Activated CD4-positive, alpha-beta T cell treated with anti-CD3 and anti-CD28 coated beads, Interleukin-2, amount 50 U/mL, for 16 hours (primary cell): ENCODE results near the gene LYSMD3.
A peak's percentile ranks its signal among the peaks of the same experiment; 100 is the strongest.

Experiments
- DNase-seq: peaks from one replicate; pipeline ENCODE4 v3.0.0-alpha.2; 2020

The LYSMD3 gene

DNA sequence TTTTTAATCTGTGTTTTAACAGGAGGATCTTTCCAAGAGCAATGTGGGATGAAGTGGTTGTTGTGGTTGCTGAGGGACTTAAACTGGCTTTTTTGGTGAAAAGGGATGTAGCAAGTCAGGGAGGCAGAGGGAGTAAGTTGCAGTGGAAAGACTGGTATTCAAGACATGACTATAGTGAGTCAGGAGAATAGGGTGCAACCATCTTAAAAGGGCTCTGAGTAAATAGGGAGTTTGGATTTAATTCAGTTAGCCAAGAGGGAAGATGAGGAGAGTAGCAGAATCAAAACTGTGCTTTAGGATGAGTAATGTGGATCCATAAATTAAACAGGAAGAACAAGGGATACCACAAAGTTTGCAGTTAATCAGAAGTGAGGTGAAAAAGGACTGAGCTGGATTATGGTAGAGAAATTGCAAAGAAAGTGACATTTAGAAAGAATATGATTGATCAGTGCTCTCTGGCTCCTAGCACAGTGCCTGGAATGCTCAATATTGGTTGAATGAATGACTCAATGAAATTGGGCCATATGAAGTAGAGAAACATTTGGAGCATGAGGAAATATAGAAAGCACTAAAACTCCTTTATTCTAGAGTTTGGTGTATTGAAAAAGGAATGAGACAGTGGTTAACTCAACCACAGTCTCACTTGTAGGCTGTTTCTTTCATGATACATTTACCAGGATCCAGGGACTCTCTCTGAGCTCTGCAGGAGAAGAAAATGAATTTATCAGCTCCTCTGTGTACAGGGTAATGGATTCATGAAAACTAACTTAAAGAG is 49.6 kb downstream of the LYSMD3 start:
- no peak for DNase-seq

DNA sequence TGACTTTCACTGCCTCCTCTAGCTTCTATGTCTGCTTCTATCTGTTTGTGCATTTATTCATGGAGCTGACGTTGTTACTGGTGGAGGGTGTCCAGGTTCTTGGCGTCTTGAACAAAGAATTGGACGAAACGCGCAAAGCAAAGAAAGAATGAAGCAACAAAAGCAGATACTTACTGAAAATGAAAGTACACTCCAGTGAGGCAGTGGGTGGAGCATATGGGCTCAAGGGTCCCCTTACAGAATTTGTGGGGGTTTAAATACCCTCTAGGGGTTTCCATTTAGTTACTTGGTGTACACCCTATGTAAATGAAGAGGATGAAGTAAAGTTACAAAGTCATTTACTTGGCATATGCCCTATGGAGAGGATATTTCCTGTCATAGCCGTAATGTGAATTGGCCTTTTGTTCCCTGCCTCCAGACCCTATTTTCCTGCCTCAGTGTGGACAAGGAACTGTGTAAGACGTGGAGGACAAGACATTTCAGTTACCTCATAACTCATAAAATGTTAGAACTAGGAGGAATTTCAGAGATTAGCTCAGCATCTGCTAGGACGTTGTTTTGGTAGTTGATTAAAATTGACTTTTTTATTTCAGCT is 51.7 kb downstream of the LYSMD3 start:
- no peak for DNase-seq

DNA sequence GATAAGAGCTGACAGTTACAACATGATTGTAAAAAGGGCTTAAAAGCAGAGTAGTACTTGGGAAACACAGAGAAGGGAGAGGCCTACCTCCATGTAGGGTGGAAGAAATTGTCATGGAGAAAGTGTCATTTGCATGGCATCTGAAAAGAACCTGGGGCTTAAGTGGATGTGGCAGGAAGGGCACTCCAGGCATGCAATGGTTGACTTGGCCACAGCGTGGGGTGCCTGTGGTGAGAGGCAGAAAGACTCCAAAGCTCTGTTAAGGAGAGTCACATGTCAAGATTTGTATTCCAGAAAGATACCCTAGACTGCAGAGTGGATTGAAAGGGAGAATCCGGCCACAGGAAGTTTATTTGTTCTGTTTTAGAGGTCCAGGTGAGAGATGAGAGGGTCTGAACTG is 52.3 kb downstream of the LYSMD3 start:
- DNase-seq, result no peak

DNA sequence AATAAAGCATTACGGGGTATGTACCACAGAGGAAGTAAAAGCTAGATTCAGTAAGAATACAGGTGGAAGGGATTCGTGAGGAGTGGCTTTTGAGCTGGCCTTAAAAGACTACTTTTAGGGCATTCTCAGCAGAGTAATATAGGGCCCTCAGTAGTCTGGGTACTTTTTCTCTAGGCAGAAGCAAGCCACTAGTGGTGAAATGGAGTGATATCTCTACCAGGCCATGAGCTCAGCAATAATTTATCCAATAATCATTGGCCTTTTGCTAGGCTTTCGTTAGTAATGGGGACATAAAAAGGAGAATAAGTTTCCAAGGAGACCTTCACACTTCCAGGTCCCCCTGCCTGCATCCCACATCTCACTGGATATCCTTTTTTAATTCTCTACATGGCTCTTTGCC is 53.0 kb downstream of the LYSMD3 start:
- DNase-seq, result no peak

DNA sequence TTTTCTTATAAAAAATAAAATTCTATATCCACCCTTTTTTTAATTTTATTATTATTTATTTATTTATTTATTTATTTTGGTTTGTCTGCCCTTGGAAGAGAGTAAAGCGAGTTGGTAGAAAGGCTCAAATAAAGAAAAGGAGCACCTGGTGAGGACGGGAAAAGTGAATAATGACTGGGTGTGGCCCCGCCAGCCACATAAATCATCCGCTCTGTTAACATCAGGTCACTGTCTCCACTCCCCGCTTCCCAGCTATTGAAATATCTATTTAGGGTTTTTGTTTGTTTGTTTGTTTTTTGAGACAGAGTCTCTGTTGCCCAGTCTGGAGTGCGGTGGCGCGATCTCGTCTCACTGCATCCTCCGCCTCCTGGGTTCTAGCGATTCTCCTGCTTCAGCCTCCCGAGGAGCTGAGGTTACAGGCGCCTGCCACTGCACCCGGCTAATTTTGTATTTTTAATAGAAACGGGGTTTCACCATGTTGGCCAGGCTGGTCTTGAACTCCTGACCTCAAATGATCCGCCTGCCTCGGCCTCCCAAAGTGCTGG is 53.9 kb downstream of the LYSMD3 start:
- DNase-seq, result no peak

DNA sequence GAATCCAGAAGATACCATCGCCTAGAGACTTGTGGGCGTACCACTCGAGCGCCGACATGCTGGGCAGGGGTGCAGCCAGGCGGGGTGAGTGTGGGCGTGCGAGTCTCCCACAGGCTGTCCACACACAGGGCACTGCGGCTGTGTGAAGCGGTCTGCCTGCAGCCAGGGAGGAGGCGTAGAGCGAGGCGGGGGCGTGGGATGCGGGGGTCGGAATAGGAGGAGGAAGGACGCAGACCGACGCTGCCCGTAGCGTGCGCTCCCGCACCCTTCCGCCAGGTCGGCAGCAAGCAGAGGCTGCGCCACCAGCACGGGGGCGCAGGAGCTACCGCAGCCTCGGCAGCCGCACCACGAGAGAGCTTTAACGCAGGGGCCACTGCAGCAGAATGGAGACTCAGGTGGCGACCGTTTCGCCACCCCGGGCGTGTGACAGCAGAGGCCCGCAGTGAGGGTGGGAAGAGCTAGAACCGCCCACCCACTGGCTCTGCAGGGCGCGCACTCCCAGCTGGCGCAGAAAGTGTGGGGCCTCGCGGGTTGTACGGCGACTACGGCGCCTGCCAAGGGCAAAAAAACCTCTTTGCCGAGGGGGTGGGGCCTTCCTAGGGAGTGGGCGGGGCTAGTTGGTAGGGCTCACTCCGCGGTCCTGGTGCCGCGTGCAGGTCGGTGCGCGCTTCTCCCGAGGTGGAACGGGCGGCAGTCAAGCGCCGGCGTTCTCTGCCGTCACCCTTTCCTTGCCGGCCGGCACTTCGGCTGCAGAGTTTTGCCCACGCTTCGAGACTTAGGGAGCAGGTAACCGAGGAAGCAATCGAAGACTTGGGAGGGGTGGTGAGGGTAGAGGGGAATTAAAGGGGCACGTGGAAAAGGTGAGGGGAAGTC is 54.9 kb downstream of the LYSMD3 start, which contains the start of the genes MBLAC2 and POLR3G:
TSS of gene MBLAC2 (minus strand) at position 537 of the 873 bp plus-strand sequence. CDS start at position 58, 479 bp downstream.
TSS of gene POLR3G (plus strand) at position 630 of the 873 bp plus-strand sequence. CDS start 10,704 bp downstream, outside the sequence.
- DNase-seq, result peak; percentile 96

DNA sequence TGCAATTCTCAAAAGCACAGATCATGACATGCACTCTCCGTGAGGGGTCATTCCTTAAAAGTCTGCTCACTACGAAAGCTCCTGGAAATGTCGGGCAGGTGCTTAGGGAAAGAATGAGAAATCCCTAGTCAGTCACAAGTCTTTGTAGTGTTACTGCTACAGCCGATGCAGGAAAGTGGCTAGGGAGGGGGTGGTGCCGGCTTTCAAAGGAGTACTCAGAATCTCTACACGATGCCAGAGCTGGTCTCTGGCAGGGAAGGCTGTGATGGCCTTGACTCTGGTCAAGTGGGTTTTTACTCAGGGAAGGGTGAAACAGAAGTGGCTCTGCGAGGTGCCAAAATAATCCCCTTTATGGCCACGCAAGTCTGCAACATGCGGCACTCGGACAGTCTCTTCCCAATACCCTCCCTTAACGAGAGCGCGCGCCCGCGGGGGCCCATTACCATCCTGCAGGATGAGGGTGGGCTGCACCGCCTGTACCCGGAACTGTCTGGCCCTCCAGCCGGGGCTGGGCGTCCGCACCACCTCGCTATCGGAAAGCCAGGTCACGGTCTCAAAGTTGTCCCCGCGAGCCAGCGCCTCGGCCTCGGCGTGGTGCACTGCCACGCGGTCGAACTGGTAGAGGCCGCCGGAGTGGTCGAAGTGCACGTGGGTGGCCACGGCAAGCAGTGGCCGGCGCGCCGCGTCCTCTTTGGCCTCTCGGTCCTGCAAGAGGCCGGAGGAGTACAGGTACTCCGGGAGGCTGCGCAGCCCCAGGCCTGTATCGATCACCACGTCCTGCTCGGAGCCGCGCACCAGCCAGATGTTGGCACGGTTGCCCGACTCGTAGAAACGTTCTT is 55.8 kb downstream of the LYSMD3 start:
- DNase-seq, result peak; percentile 17

DNA sequence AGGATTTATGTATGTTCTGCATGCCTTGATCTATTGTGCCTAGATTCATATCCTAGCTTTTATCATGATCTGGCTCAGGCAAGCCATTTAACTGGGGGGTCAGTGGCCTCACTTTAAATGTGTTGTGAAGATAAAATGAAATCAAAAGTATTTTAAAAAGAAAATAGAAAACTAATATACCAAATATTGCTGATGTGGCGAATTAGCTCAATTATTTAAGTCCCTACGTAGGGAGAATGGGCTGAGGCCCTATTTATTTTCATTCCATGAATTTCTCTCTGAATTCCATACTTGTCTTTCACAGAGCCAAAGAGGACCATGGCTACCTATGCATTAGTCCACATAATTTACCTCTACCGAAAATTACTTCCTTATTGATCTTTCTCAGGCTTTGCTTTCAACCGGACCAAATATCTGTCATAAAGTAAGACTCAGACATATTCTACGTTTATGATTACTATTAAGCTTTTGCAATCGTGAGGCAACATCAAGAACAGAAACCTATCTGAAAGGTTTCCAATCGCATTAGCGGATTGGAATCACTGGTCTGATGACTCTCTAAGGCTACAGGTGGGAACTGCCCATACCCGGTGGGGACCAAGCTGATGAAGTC is 56.5 kb downstream of the LYSMD3 start:
- DNase-seq, result peak; percentile 12
